ENCODE measurements around the gene SCO1.
"Not testable (repeated sequence)": the region's sequence is repeated elsewhere in the genome, so short reads cannot be mapped to it uniquely, and the experiment has no call there.

The SCO1 gene

GRCh38 chr17:10725262-10725661 is 27.9 kb upstream of the SCO1 start:
- no peak for DNase-seq (ENCODE audit: low spot score)

GRCh38 chr17:10724546-10725195 is 27.3 kb upstream of the SCO1 start:
- DNase-seq (ENCODE audit: low spot score): no peak

- DNase-seq (ENCODE audit: low spot score): no peak
Observed at GRCh38 chr17:10718547-10718946, 21.2 kb upstream of the SCO1 start.

GRCh38 chr17:10716218-10716617 is 18.9 kb upstream of the SCO1 start:
- no peak for DNase-seq (ENCODE audit: low spot score)

GRCh38 chr17:10713318-10713717 is 16.0 kb upstream of the SCO1 start:
- no peak for DNase-seq (ENCODE audit: low spot score)

GRCh38 chr17:10705727-10706126 is 8.4 kb upstream of the SCO1 start:
- DNase-seq (ENCODE audit: low spot score): no peak

- no peak for DNase-seq (ENCODE audit: low spot score)
Observed at GRCh38 chr17:10702574-10702973, 5.2 kb upstream of the SCO1 start.

GRCh38 chr17:10699856-10700255 is 2.5 kb upstream of the SCO1 start:
- DNase-seq (ENCODE audit: low spot score): peak; percentile 70

- DNase-seq (ENCODE audit: low spot score): no peak
Observed at GRCh38 chr17:10698096-10698818, 924 bp upstream of the SCO1 start.

GRCh38 chr17:10695875-10696407 is 1.4 kb downstream of the SCO1 start:
- not testable (repeated sequence) for DNase-seq (ENCODE audit: low spot score)

GRCh38 chr17:10687499-10687898 is 9.8 kb downstream of the SCO1 start:
- no peak for DNase-seq (ENCODE audit: low spot score)

- no peak for DNase-seq (ENCODE audit: low spot score)
Observed at GRCh38 chr17:10683853-10684252, 13.5 kb downstream of the SCO1 start.

GRCh38 chr17:10681866-10682446 is 15.4 kb downstream of the SCO1 start:
- no peak for DNase-seq (ENCODE audit: low spot score)

GRCh38 chr17:10674704-10675103 is 22.6 kb downstream of the SCO1 start:
- no peak for DNase-seq (ENCODE audit: low spot score)

- no peak for DNase-seq (ENCODE audit: low spot score)
Observed at GRCh38 chr17:10673312-10673711, 24.0 kb downstream of the SCO1 start.

GRCh38 chr17:10668775-10669174 is 28.6 kb downstream of the SCO1 start:
- no peak for DNase-seq (ENCODE audit: low spot score)

- no peak for DNase-seq (ENCODE audit: low spot score)
Observed at GRCh38 chr17:10666906-10667305, 30.4 kb downstream of the SCO1 start.

- no peak for DNase-seq (ENCODE audit: low spot score)
Observed at GRCh38 chr17:10664571-10664970, 32.8 kb downstream of the SCO1 start.

GRCh38 chr17:10663231-10663630 is 34.1 kb downstream of the SCO1 start:
- DNase-seq (ENCODE audit: low spot score): no peak

- DNase-seq (ENCODE audit: low spot score): no peak
Observed at GRCh38 chr17:10661437-10661836, 35.9 kb downstream of the SCO1 start.

- DNase-seq (ENCODE audit: low spot score): no peak
Observed at GRCh38 chr17:10657879-10658278, 39.5 kb downstream of the SCO1 start.

GRCh38 chr17:10657148-10657547 is 40.2 kb downstream of the SCO1 start, which contains the start of gene MYH3:
Gene MYH3, minus strand, starts transcription at chr17:10657309. Its CDS starts 2,245 bp downstream, at chr17:10655064.
- DNase-seq (ENCODE audit: low spot score): no peak

GRCh38 chr17:10653987-10654386 is 43.3 kb downstream of the SCO1 start:
- no peak for DNase-seq (ENCODE audit: low spot score)

All from CD4-positive, alpha-beta T cell treated with Interleukin-6 at 100 ng/mL for 8 hours (primary cell).